Measurements from ENCODE around the gene KIF6.

KIF6 gene

DNA sequence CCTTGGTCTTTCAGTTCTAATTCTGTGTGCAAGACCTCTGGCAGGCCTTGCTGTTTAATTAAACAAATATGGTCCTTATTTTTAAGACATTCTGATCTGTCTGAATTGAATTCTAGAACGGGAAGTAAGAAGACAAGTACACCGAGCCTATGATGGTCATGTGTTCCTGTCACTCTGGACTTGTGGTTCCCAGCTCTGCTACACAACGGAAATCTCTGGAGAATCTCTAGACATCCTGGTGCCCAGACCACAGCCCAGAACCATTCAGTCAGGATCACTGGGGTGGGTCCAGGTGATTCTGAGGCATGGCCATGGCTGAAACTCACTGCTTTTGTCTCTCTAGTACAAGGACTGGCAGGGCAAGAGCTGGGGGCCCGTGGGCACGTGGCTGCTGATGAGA, 386.8 kb downstream of the KIF6 start:
- DNase-seq, result no peak

DNA sequence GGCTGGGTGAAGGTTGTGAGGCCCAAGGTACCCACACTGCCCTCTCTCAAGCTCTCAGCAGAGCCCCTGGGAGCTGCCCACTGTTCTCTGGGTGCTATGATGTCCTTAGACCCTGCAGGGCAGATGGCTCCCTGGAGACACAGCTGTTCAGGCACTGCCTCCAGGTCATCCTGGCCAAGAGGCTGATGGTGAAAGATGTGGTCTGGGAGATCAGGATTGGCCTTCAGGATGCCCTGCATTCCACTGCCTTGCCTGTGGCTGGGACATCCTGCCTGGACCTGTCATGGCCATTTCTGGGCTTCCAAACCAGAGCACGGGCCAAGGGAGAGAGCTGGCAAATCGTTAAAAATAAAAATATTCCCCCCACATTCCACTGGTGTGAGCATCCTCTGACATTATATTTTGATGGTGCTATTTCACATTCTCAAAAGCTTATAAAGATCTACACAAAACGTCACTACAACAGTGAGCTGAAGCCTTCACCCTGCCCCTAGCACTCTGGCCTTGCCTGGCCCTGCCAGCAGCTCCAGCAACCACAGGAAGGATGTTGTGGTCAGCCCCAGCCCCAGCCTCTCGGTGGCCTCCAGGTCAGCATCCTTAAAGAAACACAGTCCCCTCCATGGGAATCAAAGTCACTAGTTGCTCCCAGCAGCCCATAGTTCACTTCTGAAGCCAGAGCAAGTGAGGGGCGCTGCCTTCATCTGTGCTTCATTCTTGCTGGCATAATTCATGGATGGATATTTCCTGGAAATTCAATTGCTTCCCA, 389.2 kb downstream of the KIF6 start:
- DNase-seq, result no peak

DNA sequence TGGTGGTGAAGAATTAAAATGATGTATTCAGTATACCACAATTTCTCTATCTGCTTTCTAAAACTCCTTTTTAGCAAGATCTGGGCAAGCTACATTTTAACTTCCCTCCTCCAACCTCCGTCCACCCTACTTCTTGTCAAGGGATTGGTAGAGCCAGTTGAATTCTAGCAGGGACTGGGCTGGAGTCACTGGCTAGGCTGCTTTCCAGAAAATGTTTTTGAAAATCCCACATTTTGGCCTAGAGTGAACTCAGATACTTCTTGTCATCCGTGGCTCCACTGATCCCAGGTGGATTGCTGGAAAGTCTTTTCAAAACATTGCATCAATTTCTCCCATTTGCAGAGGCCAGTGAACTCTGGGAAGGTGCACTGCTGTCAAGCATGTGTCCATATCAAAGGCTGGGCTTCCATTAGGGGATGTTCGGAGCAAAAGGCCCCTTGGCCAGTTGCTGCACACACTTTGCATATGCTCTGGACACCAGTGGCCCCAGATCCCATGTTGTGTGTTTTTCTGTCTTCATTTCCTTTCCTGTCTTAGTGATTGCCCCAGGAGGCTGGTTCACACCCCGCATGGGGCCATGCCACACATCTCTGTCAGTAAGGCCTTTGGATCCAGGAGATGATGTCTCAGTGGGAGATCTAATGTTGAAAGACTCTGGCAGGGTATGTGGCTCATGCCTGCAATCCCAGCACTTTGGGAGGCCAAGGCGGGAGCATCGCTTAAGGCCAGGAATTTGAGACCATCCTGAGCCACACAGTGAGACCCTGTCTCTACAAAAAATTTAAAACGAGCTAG, 391.4 kb downstream of the KIF6 start:
- no peak for DNase-seq

DNA sequence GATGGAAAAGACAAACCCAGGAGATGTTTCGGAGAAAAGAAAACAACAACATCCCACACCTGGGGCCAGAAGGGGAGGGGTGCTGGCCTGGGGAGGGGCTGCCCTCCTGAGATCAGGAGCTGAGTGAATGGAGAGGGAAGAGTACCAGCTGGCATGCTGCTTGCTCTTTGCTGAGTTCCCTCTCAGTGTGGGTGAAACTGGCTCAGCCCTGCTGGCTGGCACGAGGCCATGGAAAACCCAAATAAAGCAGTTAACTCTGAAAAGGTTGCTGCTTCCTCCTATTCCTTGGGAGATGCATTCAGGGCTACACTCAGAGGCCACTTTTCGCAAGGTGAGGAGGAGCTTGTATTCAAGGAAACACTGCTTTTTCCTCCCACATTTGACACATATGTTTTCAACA, 394.7 kb downstream of the KIF6 start:
- no peak for DNase-seq

DNA sequence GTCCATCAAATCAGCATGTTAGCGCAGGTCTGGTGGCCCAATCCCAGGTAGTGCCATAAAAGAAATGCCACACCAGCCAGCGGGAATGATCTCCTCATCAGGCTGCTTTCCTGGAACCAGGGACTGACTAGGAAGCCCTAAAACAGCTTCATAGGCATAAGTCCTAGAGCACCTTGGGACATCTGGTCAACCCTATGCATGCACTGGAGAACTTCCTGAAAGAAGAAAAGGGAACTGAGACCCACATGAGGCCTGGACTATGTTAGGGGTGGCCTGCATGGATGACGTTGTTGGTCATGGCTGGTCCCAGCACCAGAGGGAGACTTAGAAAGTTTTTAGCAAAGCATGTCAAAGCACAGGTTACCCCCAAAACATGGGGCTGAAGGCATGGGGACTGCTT, 395.2 kb downstream of the KIF6 start:
- no peak for DNase-seq

DNA sequence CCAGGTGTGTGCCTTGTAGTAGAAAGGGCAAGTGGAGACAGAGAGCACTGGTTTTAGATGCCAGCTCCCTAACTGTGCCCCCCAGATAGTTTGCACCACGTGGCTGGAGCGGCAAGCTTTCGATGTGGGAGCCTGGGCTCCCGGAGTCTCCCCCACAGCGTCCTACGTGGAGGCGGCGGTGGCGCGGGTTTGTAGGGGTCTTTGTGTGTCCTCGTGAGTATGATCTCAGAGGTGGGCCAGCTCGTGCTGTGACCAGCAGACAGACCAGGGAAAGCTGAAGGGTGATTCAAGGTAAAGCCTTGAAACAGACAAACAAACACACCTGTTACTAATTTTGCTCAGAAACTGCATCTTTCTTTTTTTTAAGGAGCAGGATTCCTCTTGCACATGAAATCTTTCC, 397.1 kb downstream of the KIF6 start:
- no peak for DNase-seq

DNA sequence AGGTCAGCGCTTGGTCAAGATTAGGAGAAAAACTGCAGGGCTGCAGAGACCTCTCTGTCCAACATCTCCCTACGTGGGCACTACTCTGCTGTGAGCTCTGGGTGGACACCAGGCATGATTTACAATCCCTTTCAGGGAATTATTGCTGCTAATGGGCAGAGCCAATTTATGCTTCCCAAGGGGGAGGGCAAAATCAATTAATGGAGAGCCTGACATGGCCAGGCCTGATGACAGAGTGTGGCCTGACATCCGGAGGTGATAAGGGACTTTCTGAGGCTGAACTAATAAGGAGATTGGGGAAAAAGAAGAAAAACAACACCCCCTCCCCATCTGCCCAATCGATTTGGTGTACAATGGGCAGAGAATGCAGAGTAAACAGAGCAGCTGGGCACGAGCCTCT, 397.7 kb downstream of the KIF6 start:
- DNase-seq, result no peak

DNA sequence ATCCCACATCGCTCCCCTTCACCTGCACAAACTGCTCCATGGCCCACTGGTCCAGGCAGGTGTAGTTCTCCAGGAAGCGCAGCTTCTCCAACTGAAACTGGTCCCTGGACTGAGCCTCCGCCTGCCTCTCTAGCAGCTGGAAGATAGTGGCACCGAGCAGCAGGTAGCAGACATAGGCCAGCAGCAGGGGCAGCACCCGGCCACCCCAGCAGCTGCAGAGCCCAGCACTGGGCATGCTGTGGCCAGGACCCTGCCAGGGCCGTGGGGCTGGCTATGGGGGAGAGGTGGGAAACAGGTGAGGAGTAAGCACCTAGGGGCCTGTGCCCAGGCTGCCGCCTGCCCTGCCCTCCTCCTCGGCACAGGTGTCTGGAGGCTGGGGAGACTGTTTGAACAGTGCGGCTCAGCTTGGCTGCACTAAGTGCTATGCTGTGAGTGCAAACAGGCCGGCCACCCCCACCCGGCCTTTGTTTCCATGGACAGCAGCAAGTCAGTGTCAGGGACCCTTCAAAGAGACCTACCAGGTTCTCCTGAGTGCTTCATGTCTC, 402.8 kb downstream of the KIF6 start, which contains the start of gene KCNK16:
Gene KCNK16 (minus strand): TSS at position 397 of the 545 bp plus-strand sequence. CDS start 162 bp downstream, at position 235.
- no peak for DNase-seq

DNA sequence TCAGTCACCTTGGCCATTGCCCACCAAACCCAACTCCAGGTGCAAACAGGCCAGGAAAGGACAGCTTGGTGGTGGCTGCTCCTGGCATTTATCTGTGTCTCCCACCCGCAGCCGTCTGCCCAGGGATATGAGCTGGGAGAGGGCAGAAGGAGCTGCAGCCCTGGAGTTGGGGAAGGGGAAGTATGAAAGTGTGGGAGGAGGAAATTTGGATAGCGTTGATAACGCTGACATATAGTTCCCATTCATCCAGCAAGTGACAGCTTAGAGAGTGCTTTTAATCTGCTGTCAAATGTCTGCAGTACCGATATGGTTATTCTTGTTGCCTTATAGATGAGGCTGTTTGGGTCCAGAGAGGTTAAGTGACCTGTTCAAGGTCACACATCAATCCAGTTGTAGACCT, 403.4 kb downstream of the KIF6 start:
- DNase-seq, result no peak

DNA sequence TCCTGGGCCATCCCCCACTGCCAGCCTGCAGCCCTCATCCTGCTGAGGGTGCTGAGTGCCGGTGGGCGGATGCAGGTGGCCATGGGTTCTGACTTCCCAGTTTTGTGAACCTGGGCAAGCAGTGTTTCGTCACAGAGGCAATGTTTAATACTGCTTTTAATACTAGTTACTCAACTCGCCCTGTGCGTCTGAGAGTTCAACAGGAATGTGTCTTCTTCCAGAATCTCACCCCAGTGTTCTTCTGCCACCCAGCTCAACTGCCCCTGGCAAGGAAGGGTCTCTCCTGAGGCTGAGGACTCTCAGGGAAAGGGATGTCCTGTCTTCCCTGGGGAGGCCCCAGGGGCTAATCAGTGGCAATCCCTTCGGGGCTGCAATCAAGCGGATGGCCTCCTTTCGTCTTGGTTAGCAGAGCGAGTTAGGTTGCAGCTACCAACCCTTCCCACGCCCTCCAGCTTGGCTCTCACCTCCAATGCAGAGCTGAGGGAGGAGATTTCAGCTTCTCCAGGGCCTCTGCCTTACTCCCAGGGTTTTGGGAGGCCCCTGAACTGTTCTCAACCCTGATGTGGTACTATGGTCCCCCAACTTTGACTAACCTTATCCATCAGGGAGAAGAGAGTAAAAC, 404.7 kb downstream of the KIF6 start:
- no peak for DNase-seq

DNA sequence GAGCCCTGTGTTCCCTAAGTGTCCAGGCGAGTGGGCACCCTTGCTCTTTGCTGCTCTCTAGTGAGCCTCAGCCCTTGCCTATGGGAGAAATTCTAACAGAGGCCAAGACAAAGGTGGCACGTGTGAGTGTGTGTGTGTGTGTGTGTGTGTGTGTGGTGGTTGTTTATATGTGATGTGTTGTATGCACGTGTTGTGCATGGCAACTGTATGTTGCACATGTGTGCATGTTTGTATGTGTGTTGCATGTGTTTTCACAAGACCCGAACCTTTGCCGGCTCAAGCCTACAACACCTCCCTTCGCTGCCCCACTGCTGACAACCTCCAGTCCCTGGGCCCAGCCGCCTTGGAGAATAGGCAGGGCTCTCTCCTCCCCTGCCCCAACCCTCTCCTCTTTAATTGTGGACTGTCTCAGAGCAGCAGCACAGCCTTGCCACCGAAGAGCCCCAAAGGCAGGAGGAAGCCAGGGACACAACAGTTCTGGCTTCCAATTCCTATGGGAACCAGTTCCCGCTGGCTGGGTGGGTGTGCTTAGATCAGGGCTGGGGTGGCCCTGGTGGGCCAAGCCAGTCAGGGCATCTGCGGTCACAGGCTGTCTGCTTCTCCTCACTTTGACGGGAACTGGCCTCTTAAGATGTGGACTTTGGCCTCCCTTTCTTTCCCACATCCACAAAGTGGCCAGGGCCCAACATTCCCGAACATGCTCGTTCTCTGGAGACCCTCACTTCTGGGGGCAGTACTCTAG, 405.4 kb downstream of the KIF6 start:
- DNase-seq, result no peak

DNA sequence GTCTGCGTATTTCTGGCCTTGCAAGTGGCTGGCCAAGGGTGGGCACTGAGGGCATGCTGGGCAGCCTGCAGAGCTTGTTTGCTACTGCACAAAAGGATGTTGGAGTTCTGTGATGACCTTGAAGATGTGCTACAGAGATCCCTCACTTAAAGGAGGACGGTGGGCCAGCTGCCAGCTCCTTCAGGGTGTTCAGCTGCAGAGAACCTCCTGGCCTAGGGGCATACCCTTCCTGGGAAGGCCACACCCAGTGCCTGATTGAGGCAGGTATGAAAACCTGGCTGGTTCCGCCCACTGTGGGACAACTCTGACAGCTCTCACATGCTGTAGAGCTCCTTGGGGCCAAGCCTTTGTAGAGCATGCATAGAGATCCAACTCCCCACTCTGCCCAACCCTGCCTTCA, 408.0 kb downstream of the KIF6 start:
- DNase-seq, result no peak

DNA sequence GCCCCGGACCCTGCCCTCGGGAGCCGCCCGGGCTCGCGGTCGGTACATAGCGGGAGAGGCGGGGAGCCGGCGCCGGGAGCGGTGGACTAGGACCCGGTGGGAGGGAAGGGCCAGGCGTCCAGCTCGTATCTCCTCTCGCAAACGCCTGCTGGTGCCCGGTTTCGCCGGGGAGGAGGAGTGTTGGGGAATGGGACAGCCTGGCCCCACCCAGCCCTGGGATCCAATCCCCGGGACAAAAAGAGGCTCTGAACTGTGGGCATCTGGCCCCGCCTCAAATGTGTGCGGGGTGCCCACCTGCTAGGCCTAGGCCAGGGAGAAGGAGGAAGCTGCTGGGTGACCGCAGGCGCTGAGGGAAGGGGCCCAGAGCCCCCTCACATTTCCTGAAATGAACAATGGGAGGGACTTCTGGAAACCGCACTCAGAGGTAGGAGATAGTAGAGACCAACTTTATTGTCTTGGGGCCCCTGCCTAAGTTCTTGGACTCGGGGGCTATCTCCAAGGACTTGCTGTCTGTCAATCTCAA, 410.9 kb downstream of the KIF6 start, which contains the start of gene KCNK17:
Gene KCNK17 (minus strand): TSS at position 147 of the 523 bp plus-strand sequence. CDS start 99 bp downstream, at position 48.
- no peak for DNase-seq

DNA sequence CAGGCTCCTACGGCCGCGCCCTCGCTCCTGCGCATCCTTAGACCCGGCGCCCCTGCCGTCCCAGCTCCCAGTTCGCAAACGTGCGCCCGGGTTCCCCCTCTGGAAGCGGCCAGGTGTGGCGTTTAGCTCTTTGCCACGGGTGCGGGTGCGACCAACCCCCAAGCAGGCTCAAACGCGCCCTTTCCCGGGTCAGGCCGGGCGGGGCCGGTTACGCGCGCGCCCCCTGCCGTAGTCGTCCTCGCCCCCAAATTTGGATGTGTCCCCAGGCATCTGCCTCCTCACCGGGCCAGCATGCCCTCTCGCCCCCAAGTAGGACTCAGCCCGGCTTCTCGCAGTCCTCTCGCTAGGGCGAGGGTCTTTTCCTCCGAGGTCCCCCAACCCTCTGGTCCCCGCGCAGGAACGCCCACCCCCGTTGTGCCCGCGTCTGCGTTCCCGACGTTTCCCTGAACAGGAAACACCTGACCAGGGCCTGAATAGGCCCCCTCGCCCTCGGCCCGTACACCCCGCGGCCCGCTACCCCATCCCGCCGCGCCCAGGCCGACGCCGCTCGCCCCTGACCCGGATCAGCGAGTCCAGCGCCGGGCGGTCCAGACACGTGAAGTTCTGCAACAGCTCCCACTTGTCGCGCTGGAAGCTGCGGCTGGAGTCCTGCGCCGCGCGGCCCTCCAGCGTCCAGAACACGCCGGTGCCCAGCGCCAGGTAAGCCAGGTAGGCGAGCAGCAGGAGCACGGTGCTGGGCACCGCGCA, 411.5 kb downstream of the KIF6 start:
- no peak for DNase-seq

DNA sequence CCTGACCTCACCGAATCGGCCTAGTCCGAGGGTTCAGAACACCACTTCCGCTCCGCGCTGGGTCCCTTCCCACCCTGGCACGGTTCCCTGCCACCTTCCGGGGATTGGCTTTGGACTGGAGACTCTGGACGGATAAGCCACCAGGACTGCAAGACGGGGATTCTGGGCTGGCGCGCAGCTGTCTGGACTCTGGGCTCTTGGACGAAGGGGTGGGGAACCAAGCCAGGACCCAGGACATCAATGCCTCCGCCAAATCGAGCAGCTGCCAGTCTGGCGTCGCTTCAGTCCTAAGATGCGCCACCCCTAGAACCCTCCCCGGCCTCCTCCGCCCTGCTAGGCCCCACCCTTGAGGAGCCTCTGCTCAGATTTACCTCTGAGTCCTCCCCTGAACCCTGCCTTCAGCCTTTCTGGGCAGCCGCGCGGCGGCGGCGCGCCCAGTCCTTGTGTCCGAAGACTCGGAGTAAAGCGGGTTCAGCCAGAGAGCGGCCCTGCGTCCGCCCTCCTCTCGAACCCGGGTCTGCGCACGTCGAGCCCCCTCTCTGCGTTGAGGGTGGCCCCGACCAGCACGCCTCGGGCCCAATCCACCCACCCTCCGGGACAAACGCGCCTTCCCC, 412.2 kb downstream of the KIF6 start:
- no peak for DNase-seq

DNA sequence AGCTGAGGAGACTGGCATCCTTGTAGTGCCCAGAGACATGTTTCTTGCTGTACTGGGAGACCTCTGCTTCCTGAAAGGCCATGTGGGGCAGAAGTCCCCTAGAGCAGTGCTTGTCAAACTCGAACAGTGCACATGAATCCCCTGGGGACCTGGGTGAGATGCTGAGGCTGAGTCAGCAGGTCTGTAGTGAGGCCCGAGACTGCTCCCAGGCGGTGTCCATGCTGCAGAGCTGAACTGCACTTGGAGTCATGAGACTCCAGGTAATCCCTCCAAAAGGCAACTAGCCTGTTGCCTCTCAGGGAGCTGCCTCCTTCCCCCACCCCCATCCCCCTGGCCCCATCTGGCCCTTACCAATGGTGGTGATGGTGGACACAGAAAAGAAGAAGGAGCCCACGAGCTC, 414.7 kb downstream of the KIF6 start:
- DNase-seq, result no peak

DNA sequence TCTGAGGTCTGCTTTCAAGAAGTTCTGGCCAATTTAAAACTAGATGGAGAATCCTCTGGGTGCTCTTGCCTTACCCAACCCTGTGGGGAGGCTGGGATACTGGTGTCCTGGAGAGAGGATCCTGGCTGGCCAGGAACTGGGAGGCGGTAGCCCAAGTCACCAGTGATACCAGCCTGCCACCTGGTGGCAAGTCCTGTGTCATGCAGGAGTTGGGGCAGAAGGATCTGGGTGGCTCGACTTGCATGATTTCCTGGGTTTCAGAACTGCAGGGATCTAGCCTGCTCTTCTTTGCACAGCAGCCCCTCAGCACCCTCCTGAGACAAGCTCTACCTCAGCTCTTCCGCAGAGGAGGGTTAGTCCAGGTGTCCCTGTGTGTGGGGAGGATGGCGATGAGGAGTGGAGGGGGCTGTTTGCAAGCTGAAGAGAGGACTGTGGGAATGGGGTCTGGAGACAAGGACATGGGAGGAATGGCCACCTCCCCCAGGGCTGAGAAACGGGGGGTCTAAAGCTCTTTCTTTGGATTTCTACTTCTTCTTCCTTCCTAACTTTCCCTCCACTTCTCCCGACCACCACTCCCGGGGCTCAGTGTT, 415.2 kb downstream of the KIF6 start:
- peak; percentile 60 for DNase-seq

DNA sequence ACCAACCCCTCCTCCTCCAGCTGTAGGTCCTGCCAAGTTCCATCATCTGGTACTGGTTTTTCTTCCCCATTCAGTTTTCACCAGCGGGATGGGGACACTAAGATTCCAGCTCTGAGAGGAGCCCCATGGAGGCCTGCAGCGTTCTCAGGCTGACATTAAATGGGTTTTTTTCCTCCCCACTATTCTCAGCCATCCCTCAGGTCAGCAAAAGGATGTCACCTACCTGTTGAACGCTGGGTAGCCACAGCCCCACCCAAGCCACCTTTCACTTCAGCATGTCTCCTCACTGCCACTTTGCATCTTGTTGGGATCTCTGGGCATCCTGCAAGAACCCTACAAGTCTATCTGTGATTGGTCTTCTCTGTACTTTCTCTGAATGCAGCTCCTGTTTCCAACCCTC, 417.7 kb downstream of the KIF6 start:
- DNase-seq, result no peak

DNA sequence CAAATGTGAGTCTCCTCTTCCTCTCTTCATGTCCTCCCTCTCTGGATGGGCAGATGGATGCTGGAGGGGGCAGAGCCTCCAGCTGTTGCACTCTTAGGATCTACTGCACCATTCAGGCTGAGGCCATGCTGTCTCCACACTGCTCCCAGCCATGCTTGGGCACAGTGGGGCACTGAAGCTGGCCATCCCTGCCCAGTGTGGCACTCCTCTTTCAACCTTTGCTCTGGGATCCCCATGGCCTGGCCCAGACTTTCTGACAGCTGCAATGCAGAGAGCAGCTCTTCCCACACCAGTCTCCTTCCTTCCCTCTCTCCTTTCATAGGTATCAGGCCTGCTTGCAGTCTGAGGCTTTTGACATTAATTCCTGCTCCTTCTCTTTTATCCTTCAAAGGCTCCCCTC, 420.3 kb downstream of the KIF6 start:
- DNase-seq, result no peak

DNA sequence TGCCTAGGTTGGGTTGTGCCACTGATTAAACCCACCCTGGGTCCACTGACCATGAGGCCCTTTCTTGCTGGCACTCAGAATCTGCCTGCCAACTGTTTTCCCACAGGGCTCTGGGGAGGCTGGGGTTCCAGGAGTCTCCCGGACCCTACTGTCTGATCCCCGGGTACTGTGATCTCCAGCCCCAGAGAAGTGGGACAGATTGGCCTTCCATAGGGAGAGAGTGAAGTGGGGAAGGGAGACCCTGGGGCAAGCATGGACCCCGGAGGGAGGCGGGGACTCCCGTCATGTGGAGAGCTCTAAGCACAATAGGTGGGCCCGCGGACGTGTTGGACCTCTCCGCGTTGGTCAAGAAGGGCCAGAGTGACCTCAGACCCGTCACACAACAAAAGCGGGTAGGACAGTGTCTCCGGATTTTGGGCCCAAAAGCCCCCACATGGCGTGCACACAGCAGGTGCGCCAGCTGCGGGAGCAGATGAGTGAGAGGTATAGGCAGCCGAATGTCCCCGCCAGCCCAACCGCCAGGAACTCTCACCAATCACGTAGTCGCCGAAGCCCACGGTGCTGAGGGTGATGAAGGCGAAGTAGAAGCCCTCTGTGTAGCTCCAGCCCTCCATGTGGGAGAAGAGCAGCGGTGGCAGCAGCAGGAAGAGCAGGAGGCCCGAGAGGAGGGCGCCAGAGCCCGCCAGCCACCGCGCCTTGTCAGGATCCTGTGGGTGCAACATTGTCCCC, 421.6 kb downstream of the KIF6 start:
- no peak for DNase-seq
